GM12873 (cell line): ENCODE measurements around the gene GAS7.

ENCODE experiments used
- TF ChIP-seq, protein P1 (sequence below): IDR thresholded peaks from 2 replicates; pipeline ENCODE4 v1.5.1; 2012; ENCODE audit warnings: low read depth, mild to moderate bottlenecking, moderate library complexity, low read length, control low read depth; ENCODE audit not compliant: insufficient read depth; ENCODE audit errors: missing control alignments

Gene GAS7

DNA sequence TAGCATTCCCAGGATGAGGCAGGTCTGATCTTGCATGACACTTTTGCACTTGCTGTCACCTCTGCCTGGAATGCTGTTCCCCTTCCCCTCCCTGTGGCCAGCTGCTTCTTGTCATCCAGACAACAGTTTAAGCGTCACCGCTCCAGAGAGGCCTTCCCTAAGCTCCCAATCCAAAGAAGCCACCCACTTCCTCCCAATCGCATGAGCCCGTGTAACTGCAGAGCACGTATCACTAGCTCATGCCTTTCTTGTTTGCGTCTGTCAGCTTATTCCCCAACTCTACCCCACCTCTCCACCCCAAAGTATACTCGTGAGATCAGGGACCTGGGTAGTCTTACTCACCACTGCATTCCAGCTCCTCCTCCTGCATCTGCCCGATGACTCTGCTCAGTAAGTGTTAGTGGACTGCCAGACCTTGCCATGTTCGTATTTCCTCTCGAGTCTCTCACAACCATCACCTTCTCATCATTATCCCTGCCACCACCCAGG is 92.8 kb downstream of the GAS7 start:
- TF ChIP-seq, protein P1, sequence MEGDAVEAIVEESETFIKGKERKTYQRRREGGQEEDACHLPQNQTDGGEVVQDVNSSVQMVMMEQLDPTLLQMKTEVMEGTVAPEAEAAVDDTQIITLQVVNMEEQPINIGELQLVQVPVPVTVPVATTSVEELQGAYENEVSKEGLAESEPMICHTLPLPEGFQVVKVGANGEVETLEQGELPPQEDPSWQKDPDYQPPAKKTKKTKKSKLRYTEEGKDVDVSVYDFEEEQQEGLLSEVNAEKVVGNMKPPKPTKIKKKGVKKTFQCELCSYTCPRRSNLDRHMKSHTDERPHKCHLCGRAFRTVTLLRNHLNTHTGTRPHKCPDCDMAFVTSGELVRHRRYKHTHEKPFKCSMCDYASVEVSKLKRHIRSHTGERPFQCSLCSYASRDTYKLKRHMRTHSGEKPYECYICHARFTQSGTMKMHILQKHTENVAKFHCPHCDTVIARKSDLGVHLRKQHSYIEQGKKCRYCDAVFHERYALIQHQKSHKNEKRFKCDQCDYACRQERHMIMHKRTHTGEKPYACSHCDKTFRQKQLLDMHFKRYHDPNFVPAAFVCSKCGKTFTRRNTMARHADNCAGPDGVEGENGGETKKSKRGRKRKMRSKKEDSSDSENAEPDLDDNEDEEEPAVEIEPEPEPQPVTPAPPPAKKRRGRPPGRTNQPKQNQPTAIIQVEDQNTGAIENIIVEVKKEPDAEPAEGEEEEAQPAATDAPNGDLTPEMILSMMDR: no peak

DNA sequence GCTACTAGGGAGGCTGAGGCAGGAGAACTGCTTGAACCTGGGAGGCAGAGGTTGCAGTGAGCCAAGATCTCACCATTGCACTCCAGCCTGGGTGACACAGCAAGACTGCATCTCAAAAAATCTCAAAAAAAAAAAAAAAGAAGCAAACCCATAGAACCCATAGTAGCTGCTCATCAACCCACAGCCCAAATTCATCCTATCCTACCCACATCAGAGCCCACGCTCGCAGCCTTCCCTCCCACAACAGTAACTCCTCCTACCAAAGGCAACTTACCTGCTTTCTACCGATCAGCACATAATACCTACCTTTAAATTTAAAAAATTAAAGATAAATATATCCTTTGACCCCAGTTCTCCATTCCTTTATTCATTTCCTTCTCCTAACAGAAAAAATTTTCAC is 94.7 kb downstream of the GAS7 start:
- TF ChIP-seq, protein P1: no peak

DNA sequence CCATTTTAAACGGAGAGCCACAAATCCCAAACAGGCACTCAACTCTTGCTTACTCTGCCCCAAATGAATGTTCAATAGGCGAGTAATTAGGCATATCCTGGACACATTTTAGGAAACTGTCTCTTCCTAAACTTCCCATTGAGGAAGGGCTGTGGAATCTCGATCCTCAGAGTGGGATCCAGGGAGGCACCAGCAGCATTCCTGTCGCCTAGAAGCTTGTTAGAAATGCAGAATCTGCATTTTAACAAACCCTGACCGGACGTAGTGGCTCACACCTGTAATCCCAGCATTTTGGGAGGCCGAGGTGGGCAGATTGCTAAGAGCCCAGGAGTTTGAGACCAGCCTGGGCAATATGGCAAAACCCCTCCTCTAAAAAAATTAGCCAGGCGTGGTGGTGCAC is 95.6 kb downstream of the GAS7 start:
- TF ChIP-seq, protein P1: no peak

DNA sequence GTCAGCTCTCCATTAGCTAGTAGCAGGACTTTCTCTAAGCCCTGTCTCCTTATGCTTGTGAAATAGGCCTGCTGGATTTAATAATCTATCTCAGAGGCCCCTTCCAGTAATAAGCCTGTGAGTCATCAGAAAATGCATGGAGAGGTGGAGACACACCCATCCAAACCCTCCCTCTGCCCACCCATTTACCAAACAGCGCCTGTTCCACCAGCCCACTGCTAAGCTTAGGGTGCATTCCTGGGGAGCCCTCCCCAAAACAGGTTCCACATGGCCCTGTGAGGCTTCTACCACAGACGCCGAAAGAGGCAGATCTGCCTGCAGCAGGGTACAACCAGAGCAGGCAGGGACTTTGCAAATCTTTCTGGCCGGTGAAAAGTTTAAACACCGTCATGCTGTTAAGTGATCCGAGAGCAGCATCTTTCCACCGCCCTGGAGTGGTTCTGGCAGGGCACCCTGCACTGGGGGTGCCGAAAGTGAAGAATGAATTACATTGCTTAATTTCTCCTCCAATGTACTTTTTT is 99.3 kb downstream of the GAS7 start:
- TF ChIP-seq, protein P1: no peak

DNA sequence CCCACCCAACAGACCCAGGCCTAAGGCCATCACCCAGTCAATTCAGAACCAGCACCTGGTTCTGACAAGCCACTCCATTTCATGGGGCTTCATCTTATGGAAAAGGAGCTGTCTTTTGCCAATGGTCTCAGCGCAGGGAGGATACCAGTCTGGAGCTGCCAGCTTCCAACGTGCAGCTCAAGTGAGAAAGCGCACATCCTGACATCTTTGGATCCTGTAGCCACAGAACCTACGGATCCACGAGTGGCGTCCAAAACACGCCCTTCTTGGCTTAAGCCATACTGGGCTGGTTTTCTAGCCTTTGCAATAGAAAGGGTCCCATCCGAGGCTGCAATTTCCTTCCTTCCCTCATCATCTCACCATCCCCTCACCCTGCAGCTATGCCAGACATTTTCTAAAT is 101.8 kb downstream of the GAS7 start:
- TF ChIP-seq, protein P1: no peak

DNA sequence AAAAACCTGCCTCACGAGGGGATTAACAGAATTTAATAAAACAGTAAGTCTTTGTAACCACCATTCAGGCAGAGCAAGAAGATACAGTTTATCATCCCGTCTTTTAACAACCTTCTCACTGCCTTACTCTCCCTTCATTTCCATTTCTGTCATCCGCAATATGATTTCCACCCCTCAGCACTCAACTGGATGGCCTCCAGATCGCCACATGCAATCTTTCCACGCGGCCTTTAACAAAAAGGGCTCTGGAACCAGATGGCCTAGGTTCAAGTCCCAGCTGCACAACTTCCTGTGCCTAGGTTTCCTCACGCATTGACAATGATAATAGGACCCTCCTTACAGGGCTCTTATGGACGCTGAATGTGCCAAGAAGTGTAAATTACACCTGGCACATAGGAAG is 103.6 kb downstream of the GAS7 start:
- TF ChIP-seq, protein P1: no peak

DNA sequence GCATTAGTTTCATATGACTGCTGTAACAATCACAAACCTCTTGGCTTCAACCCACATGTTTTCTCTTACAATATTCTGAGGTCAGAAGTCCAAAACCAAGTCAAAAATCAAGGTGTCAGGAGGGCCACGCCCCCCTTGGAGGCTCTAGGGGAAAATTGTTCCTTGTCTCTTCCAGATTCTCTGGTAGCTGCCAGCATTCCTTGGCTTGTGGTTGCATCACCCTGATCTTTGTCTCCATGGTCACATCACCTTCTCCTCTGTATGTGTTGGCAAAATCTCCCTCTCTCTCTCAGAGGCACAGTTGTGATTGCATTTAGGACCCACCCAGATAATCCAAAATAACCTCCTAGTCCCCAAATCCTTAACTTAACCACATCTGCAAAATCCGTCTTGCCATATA is 105.8 kb downstream of the GAS7 start:
- TF ChIP-seq, protein P1: no peak
